Colonic mucosa (tissue), 4 donors: ENCODE results near the gene SNRNP25. TPM values are rescaled to one million over a fixed set of nuclear protein-coding genes. Genes with fewer than 3 reads are reported as not detected.

ENCODE experiments used
- DNase-seq: peaks from one replicate; pipeline ENCODE4 v3.0.0-alpha.2; 2020
- H3K27ac ChIP-seq: fragments of 200-600 bp; one replicate; pipeline ENCODE4 v1.8.0; 2021
- H3K27me3 ChIP-seq: fragments of 200-600 bp; one replicate; pipeline ENCODE4 v1.8.0; 2021
- H3K36me3 ChIP-seq: fragments of 200-600 bp; one replicate; pipeline ENCODE4 v1.8.0; 2021
- H3K4me1 ChIP-seq: fragments of 200-600 bp; one replicate; pipeline ENCODE4 v1.8.0; 2021; ENCODE audit warnings: mild to moderate bottlenecking
- H3K4me3 ChIP-seq: fragments of 200-600 bp; one replicate; pipeline ENCODE4 v1.8.0; 2021
- H3K9ac ChIP-seq, 2 donors: one replicate each; pipeline ENCODE4 v1.7.0; 2013; ENCODE audit warnings: control low read depth in 2 of 2, low read depth in 2 of 2, low read length in 2 of 2
- H3K9me3 ChIP-seq: fragments of 200-600 bp; one replicate; pipeline ENCODE4 v1.8.0; 2021
- CTCF ChIP-seq: fragments of 200-600 bp; IDR thresholded peaks from one replicate; pipeline ENCODE4 v1.8.0; 2022; ENCODE audit warnings: antibody characterized with exemption, mild to moderate bottlenecking
- intact Hi-C: fragments of 100-400 bp; cut with DNase I; formaldehyde crosslinking; loops from one replicate; pipeline ENCODE4 v1.14.1; 2022
- total RNA-seq, 2 donors: library from RNA; stranded (reverse); fragmentation: NEBNext Ultra II Directional in 1 of 2; extraction: Animal tissue kit (Norgen Biotek cat#: 25700) in 1 of 2; gene quantifications; one replicate each; pipeline ENCODE4 v1.2.1, GENCODE V29; 2021
- donor health status: healthy.
- donor health status: DM: no; HTN: no; CAD: no.
- donor health status: DM: no; HTN: no; CAD: no.

Gene SNRNP25
- total RNA-seq, 2 donors from 2014 or later: 20.6 to 48.3 TPM

GRCh38 chr16:97822-98221 is 44.2 kb downstream of the SNRNP25 start:
- intact Hi-C loops: loop anchor here (2.0 kb wide), 1 partner anchor 31 kb away; no protein-coding TSS in a partner anchor
- Histone ChIP-seq H3K9ac (no peak overlapping the region), H3K4me3 (no peak overlapping the region), H3K27ac (no peak overlapping the region), H3K4me1 (no peaks in the 10 kb centered on the region), H3K36me3 (no peaks in the 10 kb centered on the region), H3K9me3 (no peaks in the 10 kb centered on the region), H3K27me3 (no peaks in the 10 kb centered on the region)
- TF ChIP-seq CTCF: no peak
- no peak for DNase-seq

DNA sequence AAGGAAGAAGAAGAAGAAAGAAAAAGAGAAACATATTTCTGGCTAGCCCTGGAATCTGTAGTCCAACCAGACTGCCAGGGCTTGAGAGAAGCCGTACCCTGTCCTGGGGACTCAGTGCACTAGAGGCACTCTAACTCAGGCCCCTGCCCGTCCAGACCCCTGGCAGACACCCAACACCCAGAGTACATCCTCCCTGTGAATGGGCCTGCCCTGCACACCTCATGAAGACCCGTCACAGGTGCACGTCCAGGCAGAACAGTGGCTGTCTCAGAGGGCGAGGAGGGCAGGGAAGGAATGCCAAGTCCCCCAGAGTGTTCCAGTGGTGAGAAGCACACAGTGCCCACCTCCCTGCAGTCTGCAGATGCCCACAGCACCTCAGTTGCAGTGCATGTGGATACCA is 47.4 kb downstream of the SNRNP25 start:
- TF ChIP-seq CTCF: no peak
- Histone ChIP-seq H3K9ac (no peak overlapping the region), H3K27me3 (no peaks in the 10 kb centered on the region), H3K9me3 (no peaks in the 10 kb centered on the region), H3K4me1 (no peaks in the 10 kb centered on the region), H3K27ac (no peak overlapping the region), H3K4me3 (no peak overlapping the region), H3K36me3 (no peaks in the 10 kb centered on the region)
- intact Hi-C loops: no loop called here
- no peak for DNase-seq

GRCh38 chr16:101586-101985 is 48.0 kb downstream of the SNRNP25 start:
- H3K4me1 ChIP-seq: no peaks in the 10 kb centered on the region
- DNase-seq: no peak
- intact Hi-C loops: no loop called here

DNA sequence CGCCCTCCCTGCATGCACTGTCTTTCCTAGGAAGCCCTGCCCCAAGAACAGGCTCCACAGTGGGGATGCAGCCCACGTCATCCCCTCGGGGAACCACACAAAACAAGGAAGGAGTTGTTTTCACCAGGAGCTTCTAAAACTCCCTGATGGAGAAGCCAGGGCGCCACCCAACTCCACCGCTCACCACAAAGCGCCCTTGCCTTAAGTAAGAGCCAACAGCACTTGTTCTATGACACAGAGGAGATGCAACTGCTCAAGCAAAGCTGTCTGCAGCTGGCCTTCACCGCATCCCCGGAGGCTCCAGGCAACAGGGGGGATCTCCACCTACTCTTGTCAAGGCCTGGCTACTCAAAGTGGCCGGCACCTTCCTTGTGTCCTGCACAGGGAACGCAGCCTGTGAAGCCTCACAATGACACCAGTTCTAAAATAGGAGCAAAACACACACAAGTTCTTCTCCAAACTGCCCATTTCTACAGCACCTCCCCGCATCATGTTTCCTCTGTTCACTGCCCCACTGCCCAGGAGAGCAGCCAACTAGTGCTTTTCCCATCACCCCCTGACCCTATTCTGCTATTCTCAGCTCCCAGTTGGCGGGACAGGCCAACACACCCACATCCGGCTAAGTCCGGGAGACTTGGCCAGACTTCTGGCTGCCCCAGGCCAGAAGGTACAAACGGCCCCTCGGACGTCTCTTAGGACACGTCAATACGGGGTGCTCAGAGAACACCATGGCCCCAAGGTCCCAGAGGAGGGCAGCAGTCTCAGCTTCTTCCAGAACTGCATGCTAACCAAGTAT is 48.6 kb downstream of the SNRNP25 start:
- no peak for DNase-seq
- H3K27ac ChIP-seq: no peak overlapping the region

More at GRCh38 chr16:101586-101985, 48.0 kb downstream of the SNRNP25 start:
- no peak for TF ChIP-seq CTCF
- no peaks in the 10 kb centered on the region for H3K9me3 ChIP-seq
- no peak overlapping the region for H3K27ac ChIP-seq
- no peaks in the 10 kb centered on the region for H3K27me3 ChIP-seq
- H3K36me3 ChIP-seq: no peaks in the 10 kb centered on the region
- H3K4me3 ChIP-seq: no peak overlapping the region
- no peak overlapping the region for H3K9ac ChIP-seq

DNA sequence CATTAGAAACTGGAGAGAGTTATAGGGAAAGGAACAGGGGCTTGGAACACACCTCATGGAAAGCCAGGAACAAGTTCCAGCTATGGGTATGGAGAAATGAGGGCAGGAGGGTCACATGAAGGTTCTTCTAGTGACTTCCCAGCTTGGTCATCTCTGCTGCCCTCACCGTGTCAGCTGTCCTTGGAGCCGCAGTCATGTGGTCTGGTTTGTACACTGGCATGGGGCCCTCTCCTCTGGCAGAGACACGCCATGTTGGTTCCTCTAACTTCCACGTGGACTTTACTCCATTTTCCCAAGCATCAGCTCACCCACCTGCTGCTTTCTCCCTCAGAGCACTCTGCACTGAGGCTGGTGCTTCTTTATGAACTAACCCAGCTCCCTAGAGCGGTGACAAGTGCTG is 50.7 kb downstream of the SNRNP25 start:
- Histone ChIP-seq H3K4me1 (no peaks in the 10 kb centered on the region), H3K9ac (no peak overlapping the region), H3K27ac (no peak overlapping the region), H3K27me3 (no peaks in the 10 kb centered on the region), H3K9me3 (no peaks in the 10 kb centered on the region), H3K4me3 (no peak overlapping the region), H3K36me3 (no peaks in the 10 kb centered on the region)
- intact Hi-C loops: no loop called here
- DNase-seq: no peak
- no peak for TF ChIP-seq CTCF

More for the DNA sequence above, 48.6 kb downstream of the SNRNP25 start:
- Histone ChIP-seq H3K4me3 (no peak overlapping the region), H3K4me1 (no peaks in the 10 kb centered on the region), H3K27me3 (no peaks in the 10 kb centered on the region), H3K36me3 (no peaks in the 10 kb centered on the region), H3K9ac (no peak overlapping the region), H3K9me3 (no peaks in the 10 kb centered on the region)
- intact Hi-C loops: no loop called here
- no peak for TF ChIP-seq CTCF
